ENCODE results near the gene CCL27.
A peak's percentile ranks its signal among the peaks of the same experiment; 100 is the strongest.

The CCL27 gene

DNA sequence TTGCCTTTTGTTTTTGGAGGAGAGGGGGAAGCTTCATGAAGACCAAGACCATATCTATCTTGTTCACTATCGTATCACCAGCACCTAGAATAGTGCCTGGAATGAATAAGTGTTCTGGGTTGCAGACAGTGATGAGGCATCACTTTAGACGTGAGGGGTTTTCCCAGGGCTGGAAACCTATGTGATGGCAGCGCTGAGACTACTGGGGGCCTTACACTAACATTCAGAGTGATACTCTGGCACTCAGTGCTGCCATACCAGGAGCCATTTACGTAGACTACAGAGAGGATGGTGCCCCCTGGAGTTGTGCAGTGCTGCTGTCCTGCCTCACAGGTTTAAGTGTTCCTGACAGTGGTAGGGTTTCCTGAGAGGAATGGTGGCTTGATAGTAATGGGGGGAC, 21.7 kb upstream of the CCL27 start:
- no peak for DNase-seq

GRCh38 chr9:34675869-34676268, 13.4 kb upstream of the CCL27 start:
- no peak for DNase-seq

- peak; percentile 49 for DNase-seq
Observed at GRCh38 chr9:34675048-34675714, 12.7 kb upstream of the CCL27 start.

DNA sequence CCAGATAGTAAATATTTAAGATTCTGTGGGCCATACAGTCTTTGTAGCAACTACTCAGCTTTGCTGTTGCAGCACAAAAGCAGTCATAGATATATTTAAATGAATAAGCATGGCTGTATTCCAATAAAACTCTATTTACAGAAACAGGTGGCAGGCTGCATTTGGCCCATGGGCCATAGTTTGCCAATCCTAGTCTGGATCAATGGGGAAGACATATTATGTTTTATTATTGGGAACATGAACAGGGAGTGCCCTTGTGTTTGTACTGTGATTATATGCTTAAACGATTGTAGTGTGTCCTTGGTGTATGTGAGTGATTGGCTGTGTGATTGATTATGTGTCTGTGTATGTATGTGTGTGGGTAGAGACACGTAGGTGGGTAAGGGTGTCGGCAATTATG, 12.0 kb upstream of the CCL27 start:
- DNase-seq: no peak

- no peak for DNase-seq
Observed at GRCh38 chr9:34671307-34671706, 8.8 kb upstream of the CCL27 start.

DNA sequence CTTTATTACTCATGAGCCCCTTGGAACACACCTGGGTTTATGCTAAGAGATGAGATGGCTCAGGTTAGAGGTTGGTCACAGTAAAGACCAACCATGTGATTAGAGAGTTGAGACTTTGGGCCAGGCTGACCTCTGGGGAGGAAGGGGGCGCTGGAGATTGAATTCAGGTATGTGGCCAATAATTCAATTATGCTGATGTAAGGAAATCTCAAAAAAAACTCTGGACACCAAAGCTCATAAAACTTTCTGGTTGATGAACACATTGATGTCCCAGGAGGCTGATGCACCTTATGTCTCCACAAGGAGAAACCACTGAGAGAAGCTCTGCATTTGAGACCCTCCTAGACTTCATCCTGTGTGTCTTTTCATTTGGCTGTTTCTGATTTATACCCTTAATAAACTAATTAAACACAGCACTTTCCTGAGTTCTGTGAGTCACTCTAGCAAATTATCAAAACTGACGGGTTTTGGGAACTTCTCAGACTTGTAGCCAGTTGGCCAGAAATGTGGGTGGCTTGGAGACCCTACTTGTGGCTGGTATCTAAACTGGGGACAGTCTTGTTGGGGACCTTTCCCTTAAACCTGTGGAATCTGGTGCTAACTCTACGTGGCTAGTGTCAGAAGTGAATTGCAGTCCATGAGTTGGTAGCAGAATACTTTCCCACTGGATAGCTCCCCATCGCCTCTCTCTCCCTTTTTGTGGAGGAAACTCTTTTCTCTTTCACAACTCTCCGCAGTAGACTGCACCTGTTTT, 7.5 kb upstream of the CCL27 start:
- no peak for DNase-seq

DNA sequence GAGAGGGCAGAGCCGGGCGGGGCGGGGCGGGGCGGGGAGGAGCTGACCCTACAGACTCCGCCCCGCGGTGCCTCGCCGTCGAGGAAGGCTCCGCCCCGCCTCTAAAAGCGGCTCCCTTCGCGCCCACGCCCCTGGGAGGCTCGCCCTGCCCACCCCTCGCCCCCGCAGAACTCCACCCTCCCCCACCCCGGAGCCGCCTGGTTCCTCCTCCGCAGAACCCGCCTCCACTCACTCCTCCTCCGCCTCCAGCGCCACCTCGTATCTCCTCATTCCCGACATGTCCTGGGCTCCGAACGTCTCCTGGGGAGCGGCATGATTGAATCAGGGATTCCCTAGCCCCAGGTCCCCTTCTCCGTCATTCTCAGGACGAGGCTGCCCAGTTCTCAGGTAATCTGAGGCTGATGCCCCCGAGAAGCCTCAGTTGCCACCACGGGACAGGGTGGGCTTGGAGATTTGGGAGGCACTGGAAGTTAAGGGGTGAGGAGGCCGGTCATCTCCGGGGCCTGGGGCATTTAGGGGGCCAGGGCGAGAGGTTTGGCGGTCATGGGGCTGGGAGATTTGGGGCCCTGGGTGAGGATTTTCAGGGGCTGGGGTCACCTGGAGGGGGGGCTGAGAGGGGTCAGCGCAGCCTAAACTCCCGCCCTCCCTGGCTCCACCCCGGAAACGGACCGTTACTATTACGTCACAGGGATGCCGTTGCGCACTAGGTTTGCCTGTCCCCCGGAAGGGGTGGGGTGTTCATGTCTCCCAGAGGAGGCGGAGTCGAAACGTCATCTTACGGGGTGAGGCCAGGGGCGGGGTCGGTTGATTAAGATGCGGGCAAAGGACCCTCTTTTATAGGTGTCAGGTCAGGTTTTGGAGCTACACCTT, 3.2 kb upstream of the CCL27 start:
- no peak for DNase-seq

GRCh38 chr9:34665067-34665380, 2.6 kb upstream of the CCL27 start:
- no peak for DNase-seq

DNA sequence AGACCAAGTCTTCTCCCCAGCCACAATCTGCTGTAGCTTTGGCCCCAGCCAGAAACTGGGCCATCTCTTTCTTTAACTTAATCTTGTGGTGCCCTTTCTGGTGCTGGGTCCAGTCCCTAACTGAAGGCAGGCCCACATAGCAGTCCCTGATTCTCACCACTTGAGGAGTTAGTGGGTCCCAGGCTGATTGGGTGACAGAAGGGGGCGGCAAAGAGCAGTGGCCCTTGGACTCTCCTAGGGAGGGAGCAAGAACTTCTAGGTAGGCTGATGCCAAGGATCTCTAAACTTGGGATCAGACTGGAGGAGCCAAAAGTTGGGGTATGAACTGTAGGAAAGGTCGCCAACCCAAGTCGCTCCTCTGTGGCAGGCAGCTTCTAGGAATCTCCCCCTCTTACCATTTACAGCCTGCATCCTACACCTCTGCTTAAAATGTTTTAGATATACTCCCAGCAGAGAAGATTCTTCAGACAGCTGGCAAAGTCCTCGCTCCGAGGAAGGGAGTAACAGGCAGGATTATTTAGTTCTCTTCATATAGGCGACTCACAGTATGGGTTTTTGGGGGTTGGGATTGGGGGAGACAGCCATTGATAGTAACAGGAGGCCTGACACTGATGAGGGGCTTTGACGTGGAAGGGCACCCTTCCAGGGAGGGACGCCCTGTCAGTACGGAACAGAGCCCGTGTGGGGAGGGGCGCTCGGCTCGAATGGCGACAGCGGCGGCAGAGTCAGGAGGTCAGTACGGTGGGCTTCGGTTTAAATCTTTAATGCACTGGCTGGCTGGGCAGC, 2.0 kb upstream of the CCL27 start:
- DNase-seq: peak; percentile 7

GRCh38 chr9:34663303-34663605, 797 bp upstream of the CCL27 start:
- no peak for DNase-seq

- DNase-seq: no peak
Observed at GRCh38 chr9:34659592-34660253, 2.7 kb downstream of the CCL27 start.

DNA sequence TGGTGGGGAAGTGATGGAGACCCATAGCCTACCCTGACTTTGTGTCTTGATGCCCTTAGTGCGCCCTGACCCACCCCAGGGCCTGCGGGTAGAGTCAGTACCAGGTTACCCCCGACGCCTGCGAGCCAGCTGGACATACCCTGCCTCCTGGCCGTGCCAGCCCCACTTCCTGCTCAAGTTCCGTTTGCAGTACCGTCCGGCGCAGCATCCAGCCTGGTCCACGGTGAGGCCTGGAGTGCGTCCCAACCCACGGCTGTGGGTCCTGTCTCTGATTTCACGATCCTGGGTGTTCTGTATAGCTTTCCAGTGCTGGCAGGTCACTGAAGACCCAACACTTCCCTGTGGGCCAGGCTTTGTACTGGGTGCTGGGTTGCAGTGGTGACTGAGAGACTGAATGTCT, 4.0 kb downstream of the CCL27 start:
- DNase-seq: no peak

- DNase-seq: no peak
Observed at GRCh38 chr9:34656992-34657391, 5.5 kb downstream of the CCL27 start.

DNA sequence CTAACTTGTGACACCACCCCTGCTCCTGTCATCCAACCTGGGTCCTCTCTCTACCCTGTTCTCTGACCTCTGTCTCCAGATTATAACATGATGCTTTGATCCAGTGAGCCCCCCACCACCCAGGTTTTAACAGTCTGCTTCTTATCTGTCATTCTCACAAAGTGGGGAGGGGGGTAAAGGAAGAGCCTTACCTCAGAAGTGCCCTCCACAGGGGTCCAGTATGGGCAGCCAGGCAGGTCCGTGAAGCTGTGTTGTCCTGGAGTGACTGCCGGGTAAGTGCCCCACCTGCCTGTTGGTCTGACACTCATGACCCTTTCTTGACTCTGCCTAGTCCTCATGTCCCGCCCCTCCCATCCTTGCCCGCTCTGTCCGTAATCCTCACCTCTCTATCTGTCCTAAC, 7.1 kb downstream of the CCL27 start:
- DNase-seq: no peak

DNA sequence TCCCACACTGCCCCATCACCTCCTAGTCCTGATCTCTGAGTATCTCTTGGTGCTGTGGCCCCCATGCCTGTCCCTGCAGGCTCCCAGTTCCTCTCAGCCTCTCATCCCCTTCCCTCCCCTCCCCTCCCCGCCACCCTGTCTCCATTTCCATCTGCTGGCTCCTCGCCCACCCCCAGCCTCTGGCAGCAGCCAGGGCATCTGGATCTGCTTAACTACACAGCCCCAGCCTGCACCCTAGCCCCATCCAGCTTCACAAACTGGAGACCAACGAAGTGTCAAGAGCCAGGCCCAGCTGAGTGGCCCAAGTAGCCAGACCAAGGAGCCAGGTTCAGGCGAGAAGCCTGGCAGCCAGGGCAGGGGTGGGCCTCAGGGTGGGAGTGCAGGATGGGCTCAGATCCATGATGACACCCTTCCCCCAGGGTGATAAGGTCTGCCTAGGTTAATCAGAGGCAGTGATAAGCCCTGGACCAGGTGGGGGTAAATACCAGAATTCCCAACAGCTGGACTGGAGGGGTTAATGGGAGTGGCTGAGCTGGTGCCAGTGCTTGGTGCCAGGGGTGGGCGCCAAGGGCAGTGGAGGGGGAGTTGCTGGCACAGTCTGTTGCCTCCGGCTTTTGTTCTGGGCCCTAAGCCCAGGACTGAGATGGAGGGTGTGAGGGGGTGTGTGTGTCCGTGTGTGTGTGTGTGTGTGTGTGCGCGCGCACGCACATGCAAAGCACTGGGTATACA, 8.0 kb downstream of the CCL27 start:
- no peak for DNase-seq

GRCh38 chr9:34653151-34654072, 9.0 kb downstream of the CCL27 start:
- no peak for DNase-seq

- DNase-seq: no peak
Observed at GRCh38 chr9:34652602-34653000, 9.9 kb downstream of the CCL27 start.

DNA sequence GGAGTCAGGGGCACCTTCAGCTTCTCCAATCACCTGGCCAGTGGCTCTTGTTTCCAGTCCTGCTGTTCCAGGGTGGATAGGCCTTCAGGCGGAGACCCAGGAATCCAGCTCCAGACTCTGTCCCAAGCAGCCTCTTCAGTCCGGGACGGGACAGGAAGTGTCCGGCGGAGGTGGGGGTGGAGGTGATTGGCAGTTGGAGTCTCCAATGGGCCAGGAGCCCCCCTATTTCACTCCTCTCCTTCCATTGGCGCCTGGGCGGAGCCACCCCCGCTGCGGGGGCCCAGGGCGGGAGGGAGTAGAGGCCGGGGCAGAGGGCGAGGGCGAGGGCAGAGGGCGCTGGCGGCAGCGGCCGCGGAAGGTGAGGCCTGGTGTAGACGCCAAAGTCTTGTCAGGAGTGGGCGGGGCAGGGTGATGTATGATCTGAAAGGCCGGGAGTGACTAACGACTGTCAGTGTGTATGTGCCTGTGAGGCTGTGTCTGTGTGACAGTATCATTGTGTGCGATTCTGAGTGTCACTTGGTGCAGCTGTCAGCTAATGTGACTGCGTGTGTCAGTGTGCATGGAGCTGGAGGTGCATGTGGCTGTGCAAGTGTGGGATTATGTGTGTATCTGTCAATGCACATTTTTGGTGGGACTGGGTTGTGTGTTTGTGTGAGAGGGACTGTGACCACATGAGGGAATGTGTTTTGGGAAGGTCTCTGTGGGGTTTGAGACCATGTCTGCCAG, 10.4 kb downstream of the CCL27 start, which contains the start of gene IL11RA:
TSS of gene IL11RA (plus strand) at position 310 of the 726 bp plus-strand sequence. CDS start 3,033 bp downstream, outside the sequence.
- no peak for DNase-seq

DNA sequence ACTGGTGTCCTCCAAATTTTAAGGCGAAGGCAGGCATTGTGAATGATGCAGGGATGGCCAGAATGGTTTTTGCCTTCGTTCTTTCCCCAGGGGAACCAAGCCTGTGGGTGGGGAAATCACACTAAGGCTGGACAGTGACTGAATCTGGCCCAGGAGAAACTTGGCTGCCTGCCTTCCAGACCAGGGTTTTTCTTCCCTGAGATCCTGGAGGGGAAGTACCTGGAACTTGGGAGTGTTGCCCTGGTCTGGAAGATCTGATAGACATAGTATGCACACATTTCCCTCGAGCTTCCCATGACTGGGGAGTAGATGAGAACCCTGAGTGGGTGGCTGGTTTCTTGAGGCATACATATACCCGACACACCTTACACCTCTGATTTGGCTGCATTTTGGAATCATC, 11.1 kb downstream of the CCL27 start:
- DNase-seq: no peak

GRCh38 chr9:34650816-34651215, 11.6 kb downstream of the CCL27 start:
- no peak for DNase-seq

Measured in NK-92 treated with Interleukin-12 subunit alpha and Interleukin-12 subunit beta, amount 100 ng/mL, for 24 hours (cell line).